A673 (cell line): Measurements from ENCODE around the gene TENM3.

Experiments used
- EZH2 ChIP-seq: fragments of 200-600 bp; sonication (generic); IDR thresholded peaks from 2 replicates; pipeline ENCODE4 v1.6.1; 2017; ENCODE audit warnings: borderline replicate concordance, low read depth, mild to moderate bottlenecking, mixed read lengths, antibody characterized with exemption, low read length; ENCODE audit not compliant: poor library complexity, severe bottlenecking
- TF ChIP-seq, protein P1 (sequence below): fragments of 300-800, 200-600 bp; sonication (generic); conservative IDR thresholded peaks from 2 replicates; pipeline ENCODE4 v1.5.1; 2017; ENCODE audit warnings: low read depth, mild to moderate bottlenecking, antibody characterized with exemption, low read length, moderate library complexity, mixed read lengths

DNA sequence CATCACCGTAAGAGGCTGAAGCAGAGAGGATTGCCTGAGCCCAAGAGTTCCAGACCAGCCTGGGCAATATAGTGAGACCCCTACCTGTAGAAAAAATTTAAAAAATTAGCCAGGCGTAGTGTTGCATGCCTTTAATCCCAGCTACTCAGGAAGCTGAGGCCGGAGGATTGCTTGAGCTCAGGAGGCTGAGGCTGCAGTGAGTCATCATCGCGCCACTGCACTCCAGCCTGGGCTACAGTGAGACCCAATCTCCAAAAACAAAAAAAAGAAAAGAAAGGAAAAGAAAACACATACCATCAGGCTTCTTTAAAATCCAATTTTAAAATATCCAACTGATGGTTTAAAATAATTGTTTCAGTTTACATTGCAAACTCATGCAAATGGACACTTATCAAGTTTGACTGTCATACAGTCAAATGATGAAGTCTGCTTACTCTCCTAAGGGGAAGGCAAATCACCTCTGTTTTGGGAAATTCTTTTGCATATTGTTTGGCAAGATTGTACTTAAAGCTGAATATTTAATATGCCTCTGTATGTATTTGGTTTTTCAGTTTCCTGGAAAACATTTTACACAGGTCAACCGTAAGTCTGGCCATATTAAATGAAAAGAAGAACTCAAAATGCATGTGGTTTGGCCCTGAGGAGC is 23.7 kb upstream of the TENM3 start:
- TF ChIP-seq, protein P1, sequence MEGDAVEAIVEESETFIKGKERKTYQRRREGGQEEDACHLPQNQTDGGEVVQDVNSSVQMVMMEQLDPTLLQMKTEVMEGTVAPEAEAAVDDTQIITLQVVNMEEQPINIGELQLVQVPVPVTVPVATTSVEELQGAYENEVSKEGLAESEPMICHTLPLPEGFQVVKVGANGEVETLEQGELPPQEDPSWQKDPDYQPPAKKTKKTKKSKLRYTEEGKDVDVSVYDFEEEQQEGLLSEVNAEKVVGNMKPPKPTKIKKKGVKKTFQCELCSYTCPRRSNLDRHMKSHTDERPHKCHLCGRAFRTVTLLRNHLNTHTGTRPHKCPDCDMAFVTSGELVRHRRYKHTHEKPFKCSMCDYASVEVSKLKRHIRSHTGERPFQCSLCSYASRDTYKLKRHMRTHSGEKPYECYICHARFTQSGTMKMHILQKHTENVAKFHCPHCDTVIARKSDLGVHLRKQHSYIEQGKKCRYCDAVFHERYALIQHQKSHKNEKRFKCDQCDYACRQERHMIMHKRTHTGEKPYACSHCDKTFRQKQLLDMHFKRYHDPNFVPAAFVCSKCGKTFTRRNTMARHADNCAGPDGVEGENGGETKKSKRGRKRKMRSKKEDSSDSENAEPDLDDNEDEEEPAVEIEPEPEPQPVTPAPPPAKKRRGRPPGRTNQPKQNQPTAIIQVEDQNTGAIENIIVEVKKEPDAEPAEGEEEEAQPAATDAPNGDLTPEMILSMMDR = no peak
- TF ChIP-seq EZH2 = no peak
